ENCODE data around the gene FOXN4.
A peak's percentile ranks its signal among the peaks of the same experiment; 100 is the strongest.
"Not testable (repeated sequence)": the region's sequence is repeated elsewhere in the genome, so short reads cannot be mapped to it uniquely, and the experiment has no call there.

Gene FOXN4, protein sequence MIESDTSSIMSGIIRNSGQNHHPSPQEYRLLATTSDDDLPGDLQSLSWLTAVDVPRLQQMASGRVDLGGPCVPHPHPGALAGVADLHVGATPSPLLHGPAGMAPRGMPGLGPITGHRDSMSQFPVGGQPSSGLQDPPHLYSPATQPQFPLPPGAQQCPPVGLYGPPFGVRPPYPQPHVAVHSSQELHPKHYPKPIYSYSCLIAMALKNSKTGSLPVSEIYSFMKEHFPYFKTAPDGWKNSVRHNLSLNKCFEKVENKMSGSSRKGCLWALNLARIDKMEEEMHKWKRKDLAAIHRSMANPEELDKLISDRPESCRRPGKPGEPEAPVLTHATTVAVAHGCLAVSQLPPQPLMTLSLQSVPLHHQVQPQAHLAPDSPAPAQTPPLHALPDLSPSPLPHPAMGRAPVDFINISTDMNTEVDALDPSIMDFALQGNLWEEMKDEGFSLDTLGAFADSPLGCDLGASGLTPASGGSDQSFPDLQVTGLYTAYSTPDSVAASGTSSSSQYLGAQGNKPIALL

GRCh38 chr12:109308534-109309380 lies at the start of gene FOXN4:
TSS of gene FOXN4 (minus strand) at chr12:109309284. CDS start at chr12:109308321, 963 bp downstream.
- DNase-seq = no peak

DNA sequence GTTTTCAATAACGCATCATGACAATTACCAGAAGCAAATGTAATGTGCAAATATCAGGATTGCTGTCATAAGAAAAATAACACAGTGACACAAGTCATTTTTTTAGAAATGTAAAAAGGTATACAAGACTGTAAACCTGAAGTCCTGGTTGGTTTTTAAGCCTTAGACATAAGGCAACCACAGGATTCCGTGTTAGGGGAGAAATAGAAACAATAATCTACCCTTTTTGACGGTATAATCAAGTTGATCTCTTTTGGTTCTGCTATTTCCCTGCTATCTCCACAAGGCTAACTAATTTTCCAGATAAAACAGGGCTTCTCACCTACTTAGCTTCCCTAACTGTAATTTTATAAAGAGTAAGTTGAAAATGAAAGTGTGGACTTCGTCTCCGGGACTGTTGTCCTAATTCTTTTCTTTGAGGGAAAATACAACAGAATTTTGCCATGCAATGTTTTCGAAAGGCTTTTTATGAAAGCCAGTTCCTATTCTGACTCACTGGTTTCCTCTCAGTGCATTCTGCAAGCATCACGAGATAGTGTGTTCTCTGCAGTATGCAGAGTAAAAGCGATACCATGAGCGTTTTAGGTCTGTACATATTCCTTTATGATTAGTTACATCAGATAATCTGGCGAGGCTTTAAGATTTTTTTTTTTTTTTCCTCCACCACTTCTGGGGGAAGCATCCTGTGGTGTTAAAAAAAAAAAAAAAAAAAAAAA lies 49.2 kb upstream of the FOXN4 start:
- DNase-seq = no peak

- DNase-seq = no peak
These were observed 47.9 kb upstream of the FOXN4 start for GRCh38 chr12:109357032-109357431.

- no peak for DNase-seq
These were observed 47.5 kb upstream of the FOXN4 start for GRCh38 chr12:109356577-109356976.

- DNase-seq = no peak
These were observed 43.1 kb upstream of the FOXN4 start for GRCh38 chr12:109352184-109352583.

- DNase-seq = no peak
These were observed 38.5 kb upstream of the FOXN4 start, which contains the start of gene MYO1H for GRCh38 chr12:109347589-109347988. TSS of gene MYO1H (plus strand) at chr12:109347900. CDS start at chr12:109347961, 61 bp downstream.

GRCh38 chr12:109346920-109347319 lies 37.8 kb upstream of the FOXN4 start:
- no peak for DNase-seq

DNA sequence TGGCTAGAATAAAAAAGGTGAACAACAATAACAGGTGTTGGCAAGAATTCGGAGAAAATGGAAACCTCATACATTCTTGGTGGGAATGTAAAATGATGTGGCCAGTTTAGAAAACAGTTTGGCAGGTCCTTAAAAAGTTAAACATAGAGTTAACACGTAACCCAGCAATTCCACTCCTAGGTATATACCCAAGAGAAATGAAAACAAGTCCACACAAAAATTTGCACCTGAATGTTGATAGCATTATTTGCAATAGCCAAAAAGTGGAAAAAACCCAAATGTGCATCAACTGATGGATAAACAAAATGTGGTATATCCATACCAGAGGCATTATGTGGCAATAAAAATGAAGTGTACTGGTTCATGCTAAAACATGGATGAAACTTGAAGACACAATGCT lies 36.3 kb upstream of the FOXN4 start:
- no peak for DNase-seq

GRCh38 chr12:109343677-109344076 lies 34.6 kb upstream of the FOXN4 start:
- no peak for DNase-seq

- DNase-seq = no peak
These were observed 27.5 kb upstream of the FOXN4 start for GRCh38 chr12:109336593-109336992.

DNA sequence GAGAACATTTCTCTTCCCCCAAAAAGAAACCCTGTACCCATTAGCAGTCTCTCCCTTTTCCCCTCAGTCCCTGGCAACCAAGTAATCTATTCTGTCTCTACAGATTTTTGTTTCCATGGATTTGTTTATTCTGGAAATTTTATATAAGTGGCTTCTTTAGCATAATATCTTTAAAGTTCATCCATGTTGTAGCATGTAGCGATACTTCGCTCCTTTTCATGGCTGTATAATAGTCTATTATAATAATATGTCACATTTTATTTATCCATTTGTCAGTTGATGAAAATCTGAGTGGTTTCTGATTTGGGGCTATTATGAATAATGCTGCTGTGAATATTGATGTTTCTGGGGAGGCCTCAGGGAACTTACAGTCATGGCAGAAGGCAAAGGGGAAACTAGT lies 25.8 kb upstream of the FOXN4 start:
- no peak for DNase-seq

- no peak for DNase-seq
These were observed 22.3 kb upstream of the FOXN4 start for GRCh38 chr12:109331301-109331952.

DNA sequence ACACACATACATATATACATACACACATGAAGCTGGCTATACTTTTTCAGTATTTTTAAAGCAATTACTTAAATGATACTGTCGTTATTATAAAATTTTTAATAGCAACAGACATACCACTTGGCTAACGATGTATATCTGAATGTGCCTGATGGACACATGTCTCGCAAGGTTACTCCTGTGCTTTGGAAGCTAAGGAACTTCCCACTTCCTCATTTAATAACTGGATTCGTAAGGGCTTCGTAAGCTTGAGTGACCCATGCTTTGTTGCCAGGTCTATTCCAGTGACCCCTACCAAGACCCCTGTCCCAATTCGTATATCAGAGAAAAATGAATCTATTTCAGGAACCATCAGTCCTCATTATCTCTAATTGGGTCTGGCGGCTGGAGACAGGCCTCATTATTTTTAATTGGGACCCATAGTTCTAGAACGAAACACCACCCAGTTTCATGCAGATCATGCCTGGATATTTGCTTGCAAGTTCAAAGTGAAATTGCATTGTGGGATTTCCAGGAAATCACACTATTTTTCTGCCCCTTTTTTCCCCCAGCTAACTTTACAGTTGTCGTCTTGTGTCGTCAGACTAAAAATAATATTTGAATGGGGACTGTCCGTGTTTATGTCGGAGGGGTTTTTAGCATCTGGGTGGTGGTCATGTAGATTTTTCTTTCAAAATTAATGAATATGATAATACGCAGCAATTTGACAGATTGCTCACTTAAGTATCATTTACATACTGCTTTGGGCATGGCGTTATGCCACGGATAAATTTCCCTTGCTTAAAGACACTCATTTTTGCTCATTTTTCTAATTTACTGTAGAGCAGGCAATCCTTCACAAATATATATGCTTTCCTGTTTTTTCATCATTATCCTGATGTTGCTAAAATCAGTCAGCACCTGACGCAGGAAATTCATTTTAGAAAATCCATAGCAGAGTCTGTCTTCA lies 21.5 kb upstream of the FOXN4 start:
- DNase-seq = no peak

DNA sequence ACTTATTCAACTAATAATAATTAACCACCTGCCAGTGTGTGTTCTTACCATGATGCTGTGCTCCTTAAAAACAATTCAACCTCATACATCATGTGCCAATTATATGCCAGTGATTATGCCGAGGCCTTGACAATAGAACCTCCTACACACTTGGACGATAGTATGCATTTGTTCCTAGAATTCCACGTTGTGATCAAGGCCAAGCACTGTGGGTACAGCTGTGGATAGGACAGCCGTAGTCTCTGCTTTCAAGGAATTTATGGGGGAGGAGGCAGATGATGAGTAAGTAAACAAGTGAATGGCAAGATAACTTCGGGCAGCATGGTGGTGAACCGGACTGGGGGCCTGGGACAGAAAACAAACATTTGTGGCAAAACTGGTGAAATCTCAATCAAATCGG lies 20.6 kb upstream of the FOXN4 start:
- no peak for DNase-seq

- DNase-seq = no peak
These were observed 19.9 kb upstream of the FOXN4 start for GRCh38 chr12:109329003-109329402.

DNA sequence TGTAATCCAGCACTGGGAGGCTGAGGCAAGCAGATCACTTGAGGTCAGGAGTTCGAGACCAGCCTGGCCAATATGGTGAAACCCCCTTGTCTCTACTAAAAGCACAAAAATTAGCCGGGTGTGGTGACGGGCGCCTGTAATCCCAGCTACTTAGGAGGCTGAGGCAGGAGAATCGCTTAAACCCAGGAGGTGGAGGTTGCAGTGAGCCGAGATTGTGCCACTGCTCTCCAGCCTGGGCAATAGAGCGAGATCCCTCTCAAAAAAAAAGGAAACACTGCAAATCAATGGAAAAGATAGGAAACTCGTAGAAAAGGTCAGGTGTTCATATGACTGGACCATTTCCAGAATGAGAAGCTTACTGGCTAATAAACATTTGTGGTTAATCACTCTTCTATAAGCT lies 12.2 kb upstream of the FOXN4 start:
- DNase-seq = not testable (repeated sequence)

GRCh38 chr12:109310247-109311125 lies 1.4 kb upstream of the FOXN4 start:
- DNase-seq = peak; percentile 92

- peak; percentile 27 for DNase-seq
These were observed 530 bp upstream of the FOXN4 start for GRCh38 chr12:109309381-109310246.

DNA sequence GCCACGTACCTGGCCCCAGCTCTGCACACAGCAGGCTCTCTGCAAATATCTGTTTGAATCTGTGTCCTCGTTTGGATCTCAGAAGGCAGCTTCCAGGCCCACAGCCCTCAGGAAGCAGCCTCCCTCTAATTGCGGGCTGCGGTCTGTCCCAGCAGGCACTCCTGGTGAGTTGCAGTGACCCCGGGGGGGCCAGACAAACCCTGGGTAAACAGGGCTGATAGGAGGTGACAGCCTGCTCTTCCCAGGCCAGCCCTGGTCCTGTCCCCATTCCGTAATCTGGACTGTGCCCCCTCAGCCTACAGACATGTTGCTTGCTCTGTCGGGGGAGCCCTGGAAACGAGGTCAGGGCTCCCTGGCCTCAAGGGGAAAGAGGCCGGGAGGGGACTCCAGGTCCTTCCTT lies 2.0 kb downstream of the FOXN4 start:
- DNase-seq = no peak

Measured in NCI-H2107 (cell line).